Activated CD4-positive, alpha-beta T cell treated with anti-CD3 and anti-CD28 coated beads for 4 hours (primary cell): Measurements from ENCODE around the gene ZBTB7B.
A peak's percentile ranks its signal among the peaks of the same experiment; 100 is the strongest.

ENCODE experiments used
- DNase-seq, 2 donors: peaks; one replicate each; pipeline ENCODE4 v3.0.0-alpha.2; 2020

ZBTB7B gene

DNA sequence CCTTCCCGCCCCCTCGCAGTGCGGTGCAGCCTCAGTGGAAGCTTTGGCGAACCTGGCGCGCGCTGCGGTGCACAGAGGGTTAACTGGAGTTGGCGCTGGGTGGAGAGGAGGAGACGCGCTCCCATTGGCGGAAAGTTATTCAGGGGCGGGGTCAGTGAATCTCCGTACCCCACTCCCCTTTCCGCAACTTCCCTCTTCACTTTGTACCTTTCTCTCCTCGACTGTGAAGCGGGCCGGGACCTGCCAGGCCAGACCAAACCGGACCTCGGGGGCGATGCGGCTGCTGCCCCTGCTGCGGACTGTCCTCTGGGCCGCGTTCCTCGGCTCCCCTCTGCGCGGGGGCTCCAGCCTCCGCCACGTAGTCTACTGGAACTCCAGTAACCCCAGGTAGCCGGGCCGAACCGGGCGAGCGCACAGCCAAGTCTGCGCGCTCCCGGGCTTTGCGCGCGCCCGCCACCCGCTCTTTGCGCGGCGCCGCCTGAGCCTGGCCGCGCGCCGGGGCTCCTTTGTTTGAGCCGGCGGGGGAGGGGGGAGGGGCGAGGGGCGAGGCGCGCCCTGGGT is 61.0 kb downstream of the ZBTB7B start, which contains the start of gene EFNA4:
EFNA4 (plus strand) TSS at position 191 of the 561 bp plus-strand sequence; CDS start at position 275, 84 bp downstream.
- DNase-seq = peak; percentile 81 to 83

DNA sequence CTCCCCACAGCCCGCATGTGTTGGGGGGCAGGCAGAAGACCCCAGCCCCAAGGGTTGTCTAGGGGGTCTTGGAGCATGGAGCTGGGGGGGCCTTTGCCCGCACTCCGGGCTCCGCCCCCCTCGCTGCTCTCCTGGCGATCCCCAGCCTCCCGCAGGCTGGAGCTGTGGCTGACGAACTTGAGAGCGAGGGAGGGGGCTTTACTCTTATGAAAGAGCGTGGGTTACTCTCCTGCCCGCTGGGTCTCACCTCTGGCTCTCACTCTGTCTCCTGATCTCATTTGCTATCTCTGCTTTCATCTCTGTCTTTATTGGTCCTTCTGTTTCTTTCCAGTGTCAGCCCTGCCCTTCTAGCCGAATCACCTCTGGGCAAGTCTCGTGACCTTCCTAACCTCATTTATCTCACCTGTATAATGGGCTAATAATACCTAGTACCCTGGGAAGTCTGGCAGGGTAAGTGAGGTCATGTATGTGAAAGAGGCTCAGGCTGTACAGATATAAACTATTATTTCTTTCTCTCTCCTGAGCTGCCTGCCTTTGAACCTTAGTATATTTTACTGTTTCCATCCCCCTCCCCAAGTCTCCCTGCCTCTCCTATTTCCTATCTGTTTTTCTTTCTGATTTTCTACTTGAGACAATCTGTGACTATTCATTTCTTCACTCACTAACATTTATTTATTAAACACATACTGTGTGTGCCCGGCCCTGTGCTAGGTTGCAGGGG is 61.7 kb downstream of the ZBTB7B start:
- DNase-seq = no peak

- DNase-seq = no peak
These were observed 62.3 kb downstream of the ZBTB7B start for GRCh38 chr1:155064832-155065429.

DNA sequence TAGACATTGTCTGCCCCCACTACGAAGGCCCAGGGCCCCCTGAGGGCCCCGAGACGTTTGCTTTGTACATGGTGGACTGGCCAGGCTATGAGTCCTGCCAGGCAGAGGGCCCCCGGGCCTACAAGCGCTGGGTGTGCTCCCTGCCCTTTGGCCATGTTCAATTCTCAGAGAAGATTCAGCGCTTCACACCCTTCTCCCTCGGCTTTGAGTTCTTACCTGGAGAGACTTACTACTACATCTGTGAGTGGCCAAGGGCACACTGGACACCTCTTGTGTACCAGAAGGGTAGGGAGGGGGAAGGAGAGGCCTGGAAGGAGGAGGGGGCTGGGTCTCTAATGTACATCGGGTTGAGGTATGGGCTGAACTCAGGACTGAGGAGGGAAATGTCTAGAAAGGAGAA is 64.2 kb downstream of the ZBTB7B start:
- no peak for DNase-seq
